PC-3 (cell line): ENCODE data around the gene PROX1. TPM values are rescaled to one million over a fixed set of nuclear protein-coding genes. Genes with fewer than 3 reads are reported as not detected.

Experiments used
- ATAC-seq: fragments of 200-7000 bp; cut with Tn5 transposase; 2 replicates; pipeline ENCODE4 v1.9.1; 2020; ENCODE audit warnings: mild to moderate bottlenecking, moderate library complexity
- BruUV-seq: library from RNA; stranded (reverse); fragments of 400-500 nt; replicated peaks from 2 replicates; lab custom pipeline; 2021; lab: Mats Ljungman, UMichigan
- CTCF ChIA-PET: fragments of 300-600 bp; sonication (Branson Sonifier 250); formaldehyde crosslinking; loops from one replicate; lab custom pipeline; 2022; ENCODE audit warnings: antibody characterized with exemption; lab: Charles Lee
- POLR2A ChIA-PET: fragments of 300-600 bp; sonication (Branson Sonifier 250); formaldehyde crosslinking; loops from one replicate; lab custom pipeline; 2022; ENCODE audit warnings: antibody characterized with exemption; ENCODE audit not compliant: unreplicated experiment; lab: Charles Lee
- DNase-seq: peaks from one replicate; pipeline ENCODE4 v3.0.0-alpha.2; 2015
- H2AFZ ChIP-seq: fragments of 300-600 bp; sonication (generic); 2 replicates; pipeline ENCODE4 v1.6.0; 2016; ENCODE audit warnings: antibody characterized with exemption, low read length
- H3F3A ChIP-seq: fragments of 300-600 bp; sonication (generic); one replicate; pipeline ENCODE4 v1.6.0; 2017; ENCODE audit warnings: antibody characterized with exemption, low read length, control low read depth, mild to moderate bottlenecking; ENCODE audit not compliant: unreplicated experiment
- H3K27ac ChIP-seq: fragments of 300-600 bp; sonication (generic); 2 replicates; pipeline ENCODE4 v1.5.1; 2016; ENCODE audit warnings: mild to moderate bottlenecking, low read length
- H3K27me3 ChIP-seq: fragments of 300-600 bp; sonication (generic); 2 replicates; pipeline ENCODE4 v1.6.1; 2016; ENCODE audit warnings: low read length, mixed read lengths
- H3K36me3 ChIP-seq: fragments of 300-600 bp; sonication (generic); 2 replicates; pipeline ENCODE4 v1.6.1; 2016; ENCODE audit warnings: low read depth, mixed run types, low read length, mixed read lengths
- H3K4me1 ChIP-seq: fragments of 300-600 bp; sonication (generic); 2 replicates; pipeline ENCODE4 v1.5.1; 2016; ENCODE audit warnings: low read length; ENCODE audit not compliant: insufficient read depth
- H3K4me2 ChIP-seq: fragments of 300-600 bp; sonication (generic); 2 replicates; pipeline ENCODE4 v1.6.0; 2016; ENCODE audit warnings: low read length
- H3K4me3 ChIP-seq: fragments of 300-600 bp; sonication (generic); 2 replicates; pipeline ENCODE4 v1.5.1; 2016; ENCODE audit warnings: mild to moderate bottlenecking, low read length, mixed read lengths
- H3K79me2 ChIP-seq: fragments of 300-600 bp; sonication (generic); 2 replicates; pipeline ENCODE4 v1.6.1; 2017; ENCODE audit warnings: low read length, mixed read lengths
- H3K9ac ChIP-seq: fragments of 300-600 bp; sonication (generic); 2 replicates; pipeline ENCODE4 v1.6.0; 2016; ENCODE audit warnings: mild to moderate bottlenecking, low read length
- H3K9me2 ChIP-seq: fragments of 300-600 bp; sonication (generic); replicated peaks from 2 replicates; pipeline ENCODE4 v1.6.1; 2016; ENCODE audit warnings: mixed run types, low read length, mixed read lengths
- H3K9me3 ChIP-seq: fragments of 300-600 bp; sonication (generic); 2 replicates; pipeline ENCODE4 v1.6.1; 2016; ENCODE audit warnings: low read length, mixed read lengths
- H4K20me1 ChIP-seq: fragments of 300-600 bp; sonication (generic); 2 replicates; pipeline ENCODE4 v1.6.1; 2016; ENCODE audit warnings: low read length, mixed read lengths
- CTCF ChIP-seq: fragments of 300-600 bp; sonication (generic); conservative IDR thresholded peaks from 2 replicates; pipeline ENCODE4 v1.5.1; 2017; ENCODE audit warnings: antibody characterized with exemption, low read depth, mild to moderate bottlenecking, low read length
- EZH2 ChIP-seq: fragments of 300-600 bp; sonication (generic); IDR thresholded peaks from one replicate; pipeline ENCODE4 v1.6.1; 2017; ENCODE audit warnings: antibody characterized with exemption, mild to moderate bottlenecking, low read length; ENCODE audit not compliant: unreplicated experiment
- EZH2phosphoT487 ChIP-seq: fragments of 300-600 bp; sonication (generic); IDR thresholded peaks from 2 replicates; pipeline ENCODE4 v1.6.1; 2018; ENCODE audit warnings: mild to moderate bottlenecking, antibody characterized with exemption, low read length, borderline replicate concordance
- intact Hi-C: fragments of 100-400 bp; cut with micrococcal nuclease; formaldehyde crosslinking; loops from 2 replicates; pipeline ENCODE4 v1.9.0; 2023
- total RNA-seq: library from RNA; depleted of rRNA; stranded (reverse); fragments of >200 nt; gene quantifications from 2 replicates; pipeline ENCODE4 v1.2.3, GENCODE V29; 2014

PROX1 gene
- total RNA-seq, 1 experiment from 2014 or later: not detected

GRCh38 chr1:214019499-214019898, 31.7 kb downstream of the PROX1 start:
- BruUV-seq: no TSS peak
- Histone ChIP-seq H3K4me3 (no peak overlapping the region), H3K27me3 (peaks cover 82% of the 10 kb centered on the region), H3K9me2 (no peaks in the 10 kb centered on the region), H3K9ac (no peak overlapping the region), H3K4me1 (no peaks in the 10 kb centered on the region), H3K27ac (no peak overlapping the region), H2AFZ (no peak overlapping the region), H3K79me2 (no peaks in the 10 kb centered on the region), H4K20me1 (no peaks in the 10 kb centered on the region), H3K9me3 (no peaks in the 10 kb centered on the region), H3K36me3 (no peaks in the 10 kb centered on the region), H3K4me2 (no peak overlapping the region), H3F3A (no peaks in the 10 kb centered on the region)
- DNase-seq (no peak), ATAC-seq (no peak)
- ChIA-PET POLR2A (no interaction called here), CTCF (no interaction called here)
- TF ChIP-seq EZH2phosphoT487 (no peak; the same call in 1 of the 2 replicates), CTCF (no peak), EZH2 (no peak)
- intact Hi-C loops: loop anchor here (10.0 kb wide), 1 partner anchor 895 kb away; no protein-coding TSS in a partner anchor

- intact Hi-C loops: no loop called here
- peaks cover 80% of the 10 kb centered on the region for H3K27me3 ChIP-seq
- no peak for ATAC-seq
- H3K4me2 ChIP-seq: no peak overlapping the region
- H3K9ac ChIP-seq: no peak overlapping the region
- no peak for DNase-seq
- no TSS peak for BruUV-seq
- no peak overlapping the region for H3K4me3 ChIP-seq
- H3K79me2 ChIP-seq: no peaks in the 10 kb centered on the region
- H3K36me3 ChIP-seq: no peaks in the 10 kb centered on the region
- no peaks in the 10 kb centered on the region for H3F3A ChIP-seq
- POLR2A ChIA-PET: no interaction called here
- no peaks in the 10 kb centered on the region for H3K9me2 ChIP-seq
- no peak for TF ChIP-seq EZH2
- TF ChIP-seq CTCF: no peak
- no peak for TF ChIP-seq EZH2phosphoT487
- no peaks in the 10 kb centered on the region for H4K20me1 ChIP-seq
- no peak overlapping the region for H2AFZ ChIP-seq
- no peak overlapping the region for H3K27ac ChIP-seq
- H3K4me1 ChIP-seq: no peaks in the 10 kb centered on the region
- H3K9me3 ChIP-seq: no peaks in the 10 kb centered on the region
- CTCF ChIA-PET: no interaction called here
These were observed 33.5 kb downstream of the PROX1 start for GRCh38 chr1:214021321-214021720.

- H2AFZ ChIP-seq: no peak overlapping the region
- no peak overlapping the region for H3K27ac ChIP-seq
- H3K9me3 ChIP-seq: no peaks in the 10 kb centered on the region
- CTCF ChIA-PET: no interaction called here
- H3K9me2 ChIP-seq: no peaks in the 10 kb centered on the region
- TF ChIP-seq CTCF: no peak
- TF ChIP-seq EZH2: no peak
- TF ChIP-seq EZH2phosphoT487: no peak
- H3K4me1 ChIP-seq: no peaks in the 10 kb centered on the region
- H3F3A ChIP-seq: no peaks in the 10 kb centered on the region
- H4K20me1 ChIP-seq: no peaks in the 10 kb centered on the region
- no peak overlapping the region for H3K4me2 ChIP-seq
- H3K36me3 ChIP-seq: no peaks in the 10 kb centered on the region
- ATAC-seq: no peak
- intact Hi-C loops: no loop called here
- no TSS peak for BruUV-seq
- no peak overlapping the region for H3K4me3 ChIP-seq
- POLR2A ChIA-PET: no interaction called here
- H3K27me3 ChIP-seq: peaks cover 80% of the 10 kb centered on the region
- no peak overlapping the region for H3K9ac ChIP-seq
- no peak for DNase-seq
- no peaks in the 10 kb centered on the region for H3K79me2 ChIP-seq
These were observed 34.5 kb downstream of the PROX1 start for GRCh38 chr1:214022229-214022791.
